Smooth muscle cell of the pulmonary artery (primary cell): ENCODE measurements around the gene FBXO8. TPM values are rescaled to one million over a fixed set of nuclear protein-coding genes. Genes with fewer than 3 reads are reported as not detected.

Experiments
- total RNA-seq: library from RNA; depleted of rRNA; stranded (reverse); fragments of >200 nt; gene quantifications from 2 replicates; pipeline ENCODE4 v1.2.3, GENCODE V29; 2014

The FBXO8 gene, protein sequence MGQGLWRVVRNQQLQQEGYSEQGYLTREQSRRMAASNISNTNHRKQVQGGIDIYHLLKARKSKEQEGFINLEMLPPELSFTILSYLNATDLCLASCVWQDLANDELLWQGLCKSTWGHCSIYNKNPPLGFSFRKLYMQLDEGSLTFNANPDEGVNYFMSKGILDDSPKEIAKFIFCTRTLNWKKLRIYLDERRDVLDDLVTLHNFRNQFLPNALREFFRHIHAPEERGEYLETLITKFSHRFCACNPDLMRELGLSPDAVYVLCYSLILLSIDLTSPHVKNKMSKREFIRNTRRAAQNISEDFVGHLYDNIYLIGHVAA
- total RNA-seq, result 26.0 and 46.2 TPM in 2 replicates

GRCh38 chr4:174283507-174284471 is at the start of gene FBXO8, which contains the start of gene CEP44:
FBXO8 (minus strand) TSS chr4:174283667; CDS start chr4:174263092, 20,575 bp downstream.
CEP44 (plus strand) TSS chr4:174283911; CDS start chr4:174299122, 15,211 bp downstream.

Other genes starting within 250 kb of the FBXO8 start
- gene CEP44, start 244 bp upstream of the FBXO8 start, total RNA-seq, result 11.5 and 13.6 TPM in 2 replicates
- gene HPGD, start 238.8 kb upstream of the FBXO8 start, total RNA-seq, result 0.17 and 0.20 TPM in 2 replicates